GM18861 (cell line): ENCODE measurements around the gene HINFP.
"Not testable (repeated sequence)": the region's sequence is repeated elsewhere in the genome, so short reads cannot be mapped to it uniquely, and the experiment has no call there.

Experiments
- ATAC-seq: cut with Tn5 transposase; IDR thresholded peaks from one replicate; pipeline ENCODE4 v1.9.1; 2021; ENCODE audit not compliant: unreplicated experiment

HINFP gene

DNA sequence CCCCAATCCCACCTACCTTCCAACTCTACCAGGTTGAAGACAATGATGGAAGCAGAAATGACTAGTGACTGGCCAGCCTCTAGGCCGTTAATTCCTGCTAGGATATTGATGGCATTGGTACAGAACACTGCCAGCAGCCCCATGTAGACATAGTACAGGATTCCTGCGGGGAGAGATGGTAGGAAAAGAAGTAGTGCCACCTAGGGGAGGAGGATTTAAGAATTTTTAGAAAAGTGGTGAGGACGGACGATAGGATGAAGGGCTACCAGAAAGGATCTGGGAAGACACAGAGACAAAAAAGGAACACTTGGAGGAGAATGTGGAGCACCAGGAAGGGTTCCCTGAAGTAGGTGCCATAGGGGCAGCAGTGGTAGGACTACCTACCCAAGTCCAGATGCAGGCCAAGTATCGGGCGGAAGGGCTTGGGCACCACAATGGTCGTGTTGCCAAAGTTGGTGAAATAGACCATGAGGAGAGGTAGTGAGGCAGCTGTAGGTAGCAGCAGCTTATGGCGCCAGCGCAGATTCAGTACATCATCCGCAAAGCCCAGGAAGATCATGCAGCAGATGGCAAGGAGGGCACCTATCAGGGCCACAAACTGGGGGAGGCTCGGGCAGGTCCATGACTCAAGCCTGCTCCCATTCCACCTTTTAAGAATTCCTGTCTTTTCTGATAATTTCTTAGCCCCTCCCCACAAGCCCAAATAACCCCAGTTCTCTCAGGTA is 21.0 kb upstream of the HINFP start:
- ATAC-seq, result no peak

DNA sequence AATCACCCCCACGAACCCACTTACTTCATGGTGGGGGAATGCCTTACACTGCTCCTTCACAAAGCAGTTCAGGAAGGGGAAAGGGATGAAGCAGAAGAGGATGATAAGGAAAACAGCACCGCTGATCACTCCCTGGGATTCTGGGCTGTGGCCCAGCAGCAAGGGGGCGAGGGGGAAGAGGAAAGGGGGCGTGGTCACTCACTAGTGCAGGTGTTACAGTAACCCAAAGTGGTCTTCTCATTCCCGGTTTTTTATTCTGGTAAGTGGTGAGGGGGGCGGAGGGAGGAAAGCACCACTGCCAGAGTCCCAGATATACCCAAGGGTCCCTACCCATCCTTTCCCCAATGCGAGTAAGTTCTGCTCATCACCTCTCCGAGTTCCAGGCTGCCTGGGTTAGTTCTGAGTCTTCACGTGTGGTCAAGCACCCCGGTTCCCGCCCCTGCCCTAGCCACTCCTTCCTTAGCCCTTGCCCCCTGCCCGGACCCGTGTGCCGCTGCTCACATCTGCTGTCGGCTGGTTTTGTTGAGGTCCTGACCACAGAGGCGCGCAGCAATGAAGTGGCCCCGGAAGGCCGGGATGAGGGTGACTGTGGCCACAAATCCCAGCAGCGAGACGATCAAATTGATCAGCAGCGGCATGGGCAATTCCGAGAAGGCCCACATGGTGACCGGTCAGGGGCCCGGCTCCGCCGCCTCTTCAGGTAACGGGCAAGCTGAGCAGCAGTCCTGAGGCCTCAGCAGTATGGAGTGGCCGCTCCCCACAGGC is 20.2 kb upstream of the HINFP start:
- ATAC-seq, result peak; percentile 7

DNA sequence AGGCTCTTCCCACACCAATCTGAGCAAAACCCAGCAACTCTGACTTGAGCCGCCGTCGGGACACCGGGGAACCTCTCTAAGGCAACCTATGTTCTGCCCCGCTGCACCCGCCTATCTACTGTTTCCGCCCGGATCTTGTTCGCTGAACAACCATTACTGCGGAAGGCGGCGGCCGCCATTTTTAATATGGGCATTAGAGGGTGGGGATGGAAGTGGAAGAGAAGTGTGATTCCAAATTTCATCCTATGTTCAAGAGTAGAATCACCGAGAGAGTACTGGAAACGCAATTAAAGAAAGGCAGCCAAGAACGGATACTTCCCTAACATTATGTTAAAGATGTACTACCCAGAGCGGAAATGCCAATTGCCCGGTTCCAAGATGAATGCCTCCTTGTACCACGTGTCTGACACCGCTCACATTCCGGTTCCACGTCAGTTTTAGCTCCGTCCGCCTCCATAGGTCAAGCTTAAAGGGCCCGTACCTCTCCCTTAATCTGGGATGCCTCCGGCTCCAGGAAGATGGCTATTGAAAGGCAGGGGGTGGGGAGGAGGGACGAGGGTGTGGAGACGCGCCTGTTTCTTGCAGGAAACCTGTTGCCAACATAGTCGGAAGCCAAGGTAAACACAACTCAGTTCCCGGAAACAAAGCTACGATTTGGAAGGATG is 19.5 kb upstream of the HINFP start, which contains the start of gene DPAGT1:
Gene DPAGT1 (minus strand): TSS at position 95 of the 665 bp plus-strand sequence. CDS start 198 bp downstream, outside the sequence.
- ATAC-seq, result peak; percentile 63

DNA sequence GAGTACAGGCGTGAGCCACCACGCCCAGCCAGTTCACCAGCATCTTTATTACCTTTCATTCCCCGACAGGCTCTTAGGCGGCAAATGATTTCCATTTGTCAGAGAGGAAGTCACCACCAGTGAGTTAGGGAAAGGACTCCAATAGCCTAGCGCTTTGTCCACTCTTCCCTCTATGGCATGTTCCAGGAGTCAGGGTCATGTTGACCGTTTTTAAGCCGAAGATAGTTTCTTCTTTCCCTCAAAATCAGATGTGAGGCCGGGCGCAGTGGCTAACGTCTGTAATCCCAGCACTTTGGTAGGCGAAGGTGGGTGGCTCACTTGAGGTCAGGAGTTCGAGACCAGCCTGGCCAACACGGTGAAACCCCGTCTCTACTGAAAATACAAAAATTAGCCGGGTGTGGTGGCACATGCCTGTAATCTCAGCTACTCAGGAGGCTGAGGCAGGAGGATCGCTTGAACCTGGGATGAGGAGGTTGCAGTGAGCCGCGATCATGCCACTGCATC is 18.2 kb upstream of the HINFP start:
- ATAC-seq, result not testable (repeated sequence)

DNA sequence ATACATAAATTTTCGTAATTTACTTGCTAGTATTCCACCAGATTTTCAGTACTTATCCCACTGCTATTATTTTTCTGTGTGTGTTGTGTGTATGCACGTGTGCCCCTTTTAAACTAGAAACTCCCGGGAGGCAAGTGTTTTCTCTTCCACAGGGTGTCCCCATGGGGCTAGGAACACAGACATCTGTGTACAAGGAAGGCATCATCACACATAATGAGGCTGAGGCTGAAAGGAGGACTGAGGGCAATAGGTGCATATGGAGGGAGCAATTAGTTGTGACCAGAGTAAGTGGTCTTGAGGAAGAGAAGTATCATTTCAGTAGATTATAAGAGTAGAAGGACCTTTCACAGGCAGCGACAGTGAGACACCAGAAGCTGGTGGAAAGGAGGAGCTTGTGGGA is 17.6 kb upstream of the HINFP start:
- no peak for ATAC-seq

DNA sequence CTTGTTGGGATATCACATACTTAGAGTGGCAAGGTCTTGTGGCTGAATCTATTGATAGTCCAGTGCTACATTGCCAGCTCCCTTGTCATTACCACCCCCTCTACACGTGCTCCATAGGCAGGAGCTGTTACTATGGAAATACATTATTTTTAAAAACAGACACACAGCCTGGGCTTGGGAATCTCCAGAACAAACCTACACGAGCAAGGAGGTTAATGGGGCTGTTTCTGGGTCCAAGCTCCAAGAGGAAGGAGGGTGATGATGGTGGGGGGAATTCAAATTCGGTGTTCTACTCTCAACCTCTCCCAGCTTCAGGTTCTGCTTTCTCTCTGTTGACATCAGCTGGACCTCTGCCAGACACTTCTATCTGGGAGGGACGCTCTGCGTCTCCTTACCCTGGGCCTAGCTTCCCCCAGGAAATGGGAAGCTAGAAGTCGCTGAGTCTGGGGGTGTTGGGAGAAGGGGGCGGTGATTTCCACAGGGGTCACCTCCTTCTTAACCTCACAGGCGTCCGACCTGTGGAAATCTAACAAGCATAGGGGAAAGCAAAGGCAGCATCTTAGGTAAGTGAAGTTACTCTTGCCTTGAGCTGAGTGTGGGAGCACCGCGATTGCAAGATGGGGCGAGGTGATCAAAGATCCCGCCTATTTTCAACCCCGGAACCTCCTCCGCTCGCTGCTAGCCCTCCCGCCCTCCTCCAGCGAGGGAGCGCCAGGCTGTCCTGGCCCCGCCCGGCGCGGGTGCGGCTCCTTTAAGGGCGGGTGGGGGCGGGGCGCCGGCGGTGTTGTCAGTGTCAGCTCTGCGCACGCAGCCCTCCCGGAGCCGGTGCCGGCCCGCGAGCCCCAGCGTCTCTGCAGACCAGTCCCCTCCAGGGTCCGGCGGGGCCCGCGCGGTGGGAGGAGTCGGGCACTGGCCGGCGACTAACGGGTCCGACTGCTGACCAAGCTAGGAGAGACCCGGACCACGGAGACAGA is 14.5 kb upstream of the HINFP start, which contains the start of gene C2CD2L:
Gene C2CD2L (plus strand): TSS at position 781 of the 974 bp plus-strand sequence. CDS start 398 bp downstream, outside the sequence.
- peak; percentile 53 for ATAC-seq

DNA sequence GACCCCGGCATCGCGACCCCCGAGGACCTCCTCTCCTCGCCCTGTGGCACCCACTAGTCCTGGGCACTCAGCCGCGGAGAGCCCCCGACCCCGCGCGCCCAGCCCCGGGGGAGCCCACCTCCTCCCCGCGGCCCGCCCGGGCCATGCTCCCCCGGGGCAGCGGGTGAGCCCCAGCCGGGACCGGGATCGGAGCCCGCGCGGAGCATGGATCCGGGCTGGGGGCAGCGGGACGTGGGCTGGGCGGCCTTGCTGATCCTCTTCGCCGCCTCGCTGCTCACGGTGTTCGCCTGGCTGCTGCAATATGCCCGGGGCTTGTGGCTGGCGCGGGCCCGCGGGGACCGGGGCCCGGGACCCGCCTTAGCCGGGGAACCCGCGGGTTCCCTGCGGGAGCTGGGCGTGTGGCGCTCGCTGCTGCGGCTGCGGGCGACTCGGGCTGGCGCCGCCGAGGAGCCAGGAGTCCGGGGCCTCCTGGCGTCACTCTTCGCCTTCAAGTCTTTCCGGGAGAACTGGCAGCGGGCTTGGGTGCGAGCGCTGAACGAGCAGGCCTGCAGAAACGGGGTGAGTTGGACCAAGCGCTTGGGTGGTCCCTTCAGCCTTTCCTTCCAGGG is 13.7 kb upstream of the HINFP start:
- ATAC-seq, result peak; percentile 13

DNA sequence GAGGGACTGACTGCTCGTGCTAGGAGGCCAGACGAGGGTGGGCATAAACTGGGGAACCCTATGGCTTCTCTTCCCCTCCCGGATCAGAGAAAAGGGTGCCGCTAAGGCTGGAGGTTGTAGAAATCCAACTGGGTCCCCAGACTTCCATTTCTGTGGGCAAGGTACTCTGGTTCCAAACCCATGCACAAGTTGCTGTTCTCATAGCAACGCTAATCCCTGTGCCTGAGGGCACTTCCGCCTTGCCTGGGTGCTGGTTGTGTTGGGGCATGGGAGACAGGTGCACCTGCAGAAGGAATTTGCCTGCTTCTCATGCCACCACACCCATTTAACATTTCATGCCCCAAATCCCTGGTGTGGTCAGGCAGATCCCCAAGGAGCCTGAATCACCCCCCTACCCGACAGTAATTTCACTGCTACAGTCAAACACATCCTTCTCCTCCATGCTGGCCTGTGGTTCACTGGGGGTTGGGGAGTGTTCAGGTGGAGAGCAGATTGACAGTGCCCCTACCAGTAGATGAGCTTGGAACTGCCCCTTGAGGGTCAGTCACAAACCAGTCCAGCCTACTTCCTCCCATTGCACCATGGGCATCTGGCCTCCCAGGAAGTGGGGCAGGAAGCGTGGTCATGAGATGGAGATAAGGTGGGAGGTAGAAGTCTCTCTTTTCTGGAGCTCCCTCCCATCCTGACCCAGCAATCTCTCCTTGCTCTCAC is 13.1 kb upstream of the HINFP start:
- no peak for ATAC-seq

DNA sequence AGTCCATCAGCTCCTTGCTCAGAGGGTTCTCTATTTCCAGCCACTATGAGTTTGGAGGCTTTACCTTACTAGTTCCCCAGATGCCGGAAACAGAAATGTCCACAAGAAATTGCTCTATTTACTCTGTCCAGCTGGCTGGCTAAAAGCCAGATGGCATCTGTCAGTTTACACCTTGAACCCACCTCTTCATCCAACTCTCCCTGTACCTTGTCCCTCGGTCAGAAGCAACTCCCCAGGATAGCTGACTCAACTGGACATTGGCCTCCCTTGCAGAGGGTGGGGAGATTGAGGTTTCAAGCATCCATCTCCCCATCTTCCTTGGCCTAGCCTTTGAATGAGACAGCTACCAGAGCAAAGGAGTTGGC is 12.5 kb upstream of the HINFP start:
- no peak for ATAC-seq

DNA sequence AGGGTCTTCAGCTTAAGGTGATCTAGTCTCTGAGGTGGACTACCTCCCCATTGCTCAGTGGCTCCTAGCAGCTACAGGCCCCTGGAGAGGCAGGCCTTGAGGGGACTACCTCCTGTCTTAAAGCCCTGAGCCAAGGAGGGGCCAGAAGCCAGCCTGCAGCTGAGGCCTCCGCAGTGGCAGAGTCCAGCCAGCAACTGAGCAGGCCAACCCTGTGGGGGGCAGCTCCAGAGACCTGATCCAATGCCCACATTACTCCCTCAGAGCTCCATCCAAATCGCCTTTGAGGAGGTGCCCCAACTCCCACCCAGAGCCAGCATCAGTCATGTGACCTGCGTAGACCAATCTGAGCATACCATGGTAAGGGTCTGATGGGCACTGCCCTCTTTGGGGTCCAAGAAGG is 11.5 kb upstream of the HINFP start:
- no peak for ATAC-seq

DNA sequence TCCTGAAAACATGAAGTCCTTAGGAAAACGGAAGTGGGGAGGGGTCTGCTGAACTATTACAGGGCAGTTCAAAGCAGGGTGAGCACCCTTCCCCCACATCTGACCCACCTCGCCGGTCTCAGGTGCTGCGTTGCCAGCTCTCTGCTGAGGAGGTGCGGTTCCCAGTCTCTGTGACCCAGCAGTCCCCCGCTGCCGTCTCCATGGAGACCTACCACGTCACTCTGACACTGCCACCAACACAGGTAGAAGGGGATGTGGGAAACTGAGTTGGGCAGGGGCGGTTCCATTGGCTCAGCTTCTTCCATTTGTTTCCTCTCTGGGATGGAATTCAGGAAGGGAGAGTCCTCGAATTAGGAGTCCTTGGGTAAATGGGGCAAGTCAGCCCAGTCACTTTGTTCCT is 10.9 kb upstream of the HINFP start:
- ATAC-seq, result no peak

DNA sequence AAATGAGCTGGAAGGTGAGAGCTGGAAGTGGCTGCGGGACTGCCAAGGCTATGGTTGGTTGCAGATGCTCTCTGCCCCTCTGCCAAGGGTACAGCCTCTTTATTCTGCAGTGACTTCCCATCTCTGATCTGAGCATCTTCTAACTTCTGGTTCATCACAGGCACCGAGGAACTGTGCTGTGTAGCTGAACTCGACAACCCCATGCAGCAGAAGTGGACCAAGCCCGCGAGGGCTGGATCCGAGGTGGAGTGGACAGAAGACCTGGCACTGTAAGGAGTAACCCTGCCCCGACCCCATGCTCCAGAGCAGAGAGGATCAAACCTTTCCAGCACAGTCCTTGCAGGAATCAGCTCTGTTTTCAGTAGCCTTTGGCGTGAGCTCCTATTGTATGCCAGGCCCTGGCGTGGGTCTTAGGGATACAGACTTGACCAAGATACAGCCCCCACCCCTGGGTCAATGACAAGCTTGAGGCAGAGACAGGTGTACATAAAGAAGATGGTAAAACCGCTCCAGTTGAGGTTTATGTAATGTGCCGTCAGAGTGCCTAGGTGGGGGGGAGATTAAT is 9.9 kb upstream of the HINFP start:
- ATAC-seq, result no peak

DNA sequence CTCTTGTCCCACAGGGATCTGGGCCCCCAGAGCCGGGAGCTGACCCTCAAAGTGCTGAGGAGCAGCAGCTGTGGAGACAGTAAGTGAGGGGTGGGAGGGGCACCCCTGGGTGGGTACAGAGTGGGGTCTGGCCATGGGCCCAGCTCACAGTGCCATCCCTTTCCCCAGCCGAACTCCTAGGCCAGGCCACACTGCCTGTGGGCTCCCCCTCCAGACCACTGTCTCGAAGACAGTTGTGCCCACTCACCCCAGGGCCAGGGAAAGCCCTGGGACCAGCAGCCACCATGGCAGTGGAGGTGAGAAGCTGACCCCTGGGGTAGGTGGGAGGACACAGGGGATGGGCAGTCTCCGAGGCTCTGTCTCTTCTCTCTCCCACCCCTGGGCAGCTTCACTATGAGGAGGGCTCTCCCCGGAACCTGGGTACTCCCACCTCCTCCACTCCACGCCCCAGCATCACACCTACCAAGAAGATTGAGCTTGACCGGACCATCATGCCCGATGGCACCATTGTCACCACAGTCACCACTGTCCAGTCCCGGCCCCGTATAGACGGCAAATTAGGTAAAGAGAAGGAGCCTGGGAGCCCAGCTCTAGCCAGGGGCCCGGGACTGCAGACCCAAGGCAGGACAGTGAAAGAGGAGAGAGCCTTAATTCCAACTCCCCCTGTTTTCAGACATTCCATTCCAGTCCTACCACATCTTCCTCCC is 8.9 kb upstream of the HINFP start:
- ATAC-seq, result no peak

DNA sequence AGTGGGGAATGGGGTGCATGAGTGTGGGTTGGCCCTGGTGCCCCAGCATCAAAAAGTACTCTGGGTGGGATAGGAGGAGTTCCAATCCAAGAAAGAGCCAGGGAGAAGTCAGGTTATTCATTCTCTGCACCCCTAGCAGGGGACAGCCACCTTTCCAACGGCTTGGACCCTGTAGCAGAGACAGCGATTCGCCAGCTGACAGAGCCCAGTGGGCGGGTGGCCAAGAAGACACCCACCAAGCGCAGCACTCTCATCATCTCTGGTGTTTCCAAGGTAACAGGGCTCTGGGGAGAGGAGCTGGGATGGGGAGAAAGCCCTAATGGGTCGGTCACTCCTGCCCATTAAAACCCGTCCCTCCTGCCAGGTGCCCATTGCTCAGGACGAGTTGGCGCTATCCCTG is 7.7 kb upstream of the HINFP start:
- no peak for ATAC-seq

DNA sequence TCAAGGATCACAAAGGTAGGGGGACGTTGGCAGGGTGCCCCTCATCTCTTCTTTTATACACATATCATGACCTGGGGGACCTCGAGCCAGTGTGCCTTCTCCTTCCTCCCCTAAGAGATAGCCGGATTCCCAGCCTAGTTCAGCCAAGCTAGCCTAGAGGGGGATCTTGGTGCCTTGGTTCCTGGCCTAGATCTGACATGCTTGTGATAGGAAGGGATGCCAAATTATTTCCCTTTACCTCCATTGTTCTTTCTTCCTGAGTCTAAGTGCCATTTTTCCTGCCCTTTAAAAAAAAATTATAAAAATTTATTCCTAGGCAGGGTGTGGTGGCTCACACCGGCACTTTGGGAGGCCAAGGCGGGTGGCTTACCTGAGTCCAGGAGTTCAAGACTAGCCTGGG is 7.0 kb upstream of the HINFP start:
- no peak for ATAC-seq

DNA sequence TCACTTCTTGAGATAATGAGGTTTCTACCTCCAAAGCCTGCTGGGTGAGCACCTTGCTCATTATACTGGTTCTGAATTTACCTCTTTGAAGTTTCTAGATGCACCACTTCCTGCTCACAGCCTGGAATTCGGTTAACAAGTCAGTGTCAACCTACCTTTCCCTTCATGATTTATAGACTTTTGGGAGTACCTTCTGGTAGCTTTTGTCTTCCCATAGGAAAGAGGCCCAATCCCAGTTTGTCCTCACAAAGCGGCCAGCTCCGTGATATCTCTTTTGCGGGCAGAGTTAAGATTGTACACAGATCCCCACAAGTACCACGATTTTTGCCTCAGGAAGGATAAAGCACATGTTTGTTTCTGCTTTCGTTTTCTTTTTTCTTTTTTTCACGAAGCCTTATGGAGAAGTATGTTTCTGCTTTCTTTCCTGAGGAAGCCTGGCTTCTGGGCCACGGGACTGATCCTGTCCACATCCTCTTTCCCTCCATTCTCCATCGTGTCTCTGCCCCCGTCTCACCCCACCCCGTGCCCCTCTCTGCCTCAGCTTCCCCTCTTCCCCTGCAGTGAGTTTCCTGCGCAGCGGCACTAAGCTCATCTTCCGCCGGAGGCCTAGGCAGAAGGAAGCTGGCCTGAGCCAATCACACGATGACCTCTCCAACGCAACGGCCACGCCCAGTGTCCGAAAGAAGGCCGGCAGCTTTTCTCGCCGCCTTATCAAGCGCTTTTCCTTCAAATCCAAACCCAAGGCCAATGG is 5.7 kb upstream of the HINFP start:
- ATAC-seq, result no peak

DNA sequence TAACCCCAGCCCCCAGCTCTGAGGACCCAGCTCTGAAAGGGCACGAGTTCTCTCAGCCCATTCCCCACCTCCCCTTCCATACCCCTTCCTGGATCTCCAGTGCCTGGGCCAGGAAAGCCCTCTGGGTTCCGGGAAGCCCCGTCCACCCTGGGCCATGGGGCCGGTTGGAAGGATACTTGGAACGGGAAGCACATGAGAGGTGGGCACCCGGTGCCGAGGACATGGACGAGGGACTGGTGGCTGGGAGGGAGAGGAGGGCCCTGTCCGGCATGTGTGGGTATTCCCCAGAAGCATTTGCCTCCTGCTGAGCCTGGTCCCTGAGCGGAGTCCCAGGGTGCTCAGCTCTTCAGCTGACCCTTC is 5.2 kb upstream of the HINFP start:
- ATAC-seq, result no peak

DNA sequence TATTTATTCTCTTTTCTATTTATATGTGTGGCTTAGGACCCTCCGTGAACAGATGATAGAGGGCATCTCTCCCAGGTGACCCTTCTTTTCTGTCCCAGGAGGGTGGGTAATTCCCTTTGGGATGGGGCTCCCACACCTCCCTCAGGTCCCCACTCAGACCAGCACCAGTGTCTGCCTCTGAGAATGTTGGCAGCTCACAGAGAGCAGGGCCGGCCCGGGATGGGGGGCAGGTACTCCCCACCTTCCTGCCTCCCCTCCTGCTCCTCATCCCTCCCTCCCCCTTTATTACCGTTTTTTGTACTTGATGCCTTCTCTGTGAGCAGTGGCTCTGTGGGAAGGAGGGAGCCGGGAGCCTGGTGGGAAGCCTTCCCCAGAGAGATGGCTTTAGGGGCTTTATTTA is 4.8 kb upstream of the HINFP start:
- no peak for ATAC-seq
